Measurements from ENCODE around the gene TSPO.

Gene TSPO

DNA sequence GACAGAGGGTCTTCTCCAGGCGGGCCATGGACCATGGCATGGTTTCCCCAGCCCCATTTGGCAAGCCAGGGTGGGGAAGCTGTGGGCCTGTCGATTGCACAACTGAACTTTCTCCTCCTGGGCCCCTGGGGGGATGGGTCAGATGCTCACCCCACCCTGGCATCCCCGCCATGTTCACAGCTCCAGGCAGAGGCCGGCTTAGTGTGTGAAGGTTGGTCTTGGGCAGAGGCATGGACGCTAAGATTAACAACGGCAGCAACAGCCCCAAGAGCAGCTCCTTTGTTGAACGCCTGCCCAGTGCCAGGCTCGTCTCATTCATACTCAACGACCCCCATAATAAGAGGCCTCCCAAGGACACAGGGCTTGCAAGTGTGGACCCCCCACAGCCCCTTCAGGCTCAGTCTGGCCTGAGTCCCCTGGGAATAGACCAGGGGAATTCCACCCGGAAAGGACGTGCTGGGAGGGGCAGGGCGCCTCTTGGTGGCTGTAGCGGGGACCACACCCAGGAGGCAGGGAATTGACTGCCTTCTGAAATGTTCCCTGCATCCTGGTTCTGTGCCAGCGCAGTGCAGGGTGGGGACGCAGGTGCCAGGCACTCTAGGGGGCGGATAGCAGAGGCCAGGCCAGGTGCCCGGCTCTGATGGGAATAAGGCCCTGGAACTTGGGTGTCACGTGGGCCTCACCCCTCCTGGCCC, 8.3 kb downstream of the TSPO start:
- DNase-seq, result no peak

DNA sequence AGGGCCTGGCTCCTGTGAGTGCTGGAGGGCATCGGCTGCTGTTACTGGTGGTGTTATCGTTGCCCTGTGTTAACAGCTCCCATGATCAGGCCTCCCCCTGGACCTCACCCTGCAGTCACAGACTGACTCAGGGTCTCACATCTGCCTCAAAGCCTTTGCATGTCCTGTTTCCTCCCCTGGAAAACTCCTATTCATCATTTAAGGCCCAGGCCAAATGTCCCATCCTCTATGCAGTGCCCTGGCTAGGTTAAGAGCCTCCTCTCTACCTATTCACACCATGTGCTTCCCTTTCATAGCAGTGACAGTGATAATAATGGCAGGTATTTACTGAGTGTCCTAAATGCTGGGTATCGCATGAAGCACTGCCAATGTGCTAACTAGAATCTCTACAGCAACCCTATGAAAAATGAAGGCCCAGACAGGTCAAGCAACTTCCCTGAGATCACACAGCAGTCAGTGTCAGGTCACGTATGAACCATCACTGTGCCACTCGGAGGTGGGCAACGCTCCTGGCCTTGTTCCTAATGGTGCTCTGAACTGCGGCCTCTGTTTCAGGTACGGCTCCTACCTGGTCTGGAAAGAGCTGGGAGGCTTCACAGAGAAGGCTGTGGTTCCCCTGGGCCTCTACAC, 9.3 kb downstream of the TSPO start:
- no peak for DNase-seq

DNA sequence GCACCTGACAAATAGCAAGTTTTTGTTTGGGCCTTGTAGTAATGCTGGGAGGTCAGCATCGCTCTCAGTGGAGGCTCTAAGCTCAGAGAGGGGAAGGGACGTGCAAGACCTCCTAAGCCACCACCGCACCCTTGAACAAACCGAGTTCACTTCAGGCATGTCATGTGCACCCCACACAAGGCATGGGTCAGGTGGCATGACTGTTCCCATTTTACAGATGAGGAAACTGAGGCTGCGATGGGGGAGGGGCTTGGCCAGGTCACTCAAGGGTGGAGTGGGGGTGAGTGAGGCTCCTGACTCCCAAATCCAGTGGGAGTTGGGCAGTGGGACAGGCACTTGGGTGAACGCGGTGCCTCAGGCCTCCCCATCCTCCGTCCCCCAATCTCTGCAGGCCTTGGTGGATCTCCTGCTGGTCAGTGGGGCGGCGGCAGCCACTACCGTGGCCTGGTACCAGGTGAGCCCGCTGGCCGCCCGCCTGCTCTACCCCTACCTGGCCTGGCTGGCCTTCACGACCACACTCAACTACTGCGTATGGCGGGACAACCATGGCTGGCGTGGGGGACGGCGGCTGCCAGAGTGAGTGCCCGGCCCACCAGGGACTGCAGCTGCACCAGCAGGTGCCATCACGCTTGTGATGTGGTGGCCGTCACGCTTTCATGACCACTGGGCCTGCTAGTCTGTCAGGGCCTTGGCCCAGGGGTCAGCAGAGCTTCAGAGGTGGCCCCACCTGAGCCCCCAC, 11.2 kb downstream of the TSPO start:
- no peak for DNase-seq

DNA sequence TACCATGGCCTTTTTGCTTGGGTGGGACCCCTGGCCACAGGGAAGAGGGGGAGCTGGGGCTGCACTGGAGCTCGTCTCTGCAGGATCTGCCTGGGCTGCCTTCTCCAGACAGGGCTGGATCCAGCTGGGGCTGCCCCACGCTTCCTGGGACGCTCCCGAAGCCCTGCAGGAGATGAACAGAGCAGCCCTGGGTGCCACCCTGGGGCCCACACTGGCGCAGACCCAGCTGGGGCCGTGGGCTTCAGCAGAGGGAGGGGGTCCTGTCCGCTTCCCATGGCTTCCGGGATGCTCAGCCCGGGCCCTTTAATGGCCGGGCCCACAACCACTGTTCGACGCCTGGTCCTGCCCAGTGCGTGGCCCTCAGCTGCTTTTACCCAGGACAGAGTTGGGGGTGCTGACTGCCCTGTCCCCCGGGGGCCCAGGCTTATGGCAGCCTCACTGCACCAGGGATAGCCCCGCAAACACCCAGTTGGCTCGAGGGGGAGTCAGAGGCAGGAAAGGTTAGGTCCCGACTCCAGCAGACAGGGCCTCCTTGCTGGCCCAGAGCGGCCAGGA, 12.0 kb downstream of the TSPO start:
- DNase-seq, result no peak

DNA sequence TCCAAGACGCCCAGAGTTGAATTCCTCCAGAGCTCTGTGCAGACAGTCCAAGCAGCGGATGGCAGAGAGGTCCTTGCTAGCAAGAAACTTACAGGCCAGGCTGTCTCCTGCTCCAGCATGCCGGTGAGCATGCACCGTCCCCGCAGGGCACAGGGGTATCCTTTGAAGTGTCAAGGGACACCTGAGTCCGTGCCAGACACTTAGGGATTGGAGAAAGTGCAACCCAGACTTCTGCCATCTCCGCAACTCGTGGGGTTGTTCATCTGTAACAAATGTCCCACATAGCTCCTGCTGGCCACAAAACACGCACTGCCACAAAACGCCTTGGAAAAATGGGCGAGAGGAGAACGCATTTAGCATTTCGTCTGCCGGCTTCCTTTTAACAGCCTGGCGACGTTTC, 13.3 kb downstream of the TSPO start:
- no peak for DNase-seq

DNA sequence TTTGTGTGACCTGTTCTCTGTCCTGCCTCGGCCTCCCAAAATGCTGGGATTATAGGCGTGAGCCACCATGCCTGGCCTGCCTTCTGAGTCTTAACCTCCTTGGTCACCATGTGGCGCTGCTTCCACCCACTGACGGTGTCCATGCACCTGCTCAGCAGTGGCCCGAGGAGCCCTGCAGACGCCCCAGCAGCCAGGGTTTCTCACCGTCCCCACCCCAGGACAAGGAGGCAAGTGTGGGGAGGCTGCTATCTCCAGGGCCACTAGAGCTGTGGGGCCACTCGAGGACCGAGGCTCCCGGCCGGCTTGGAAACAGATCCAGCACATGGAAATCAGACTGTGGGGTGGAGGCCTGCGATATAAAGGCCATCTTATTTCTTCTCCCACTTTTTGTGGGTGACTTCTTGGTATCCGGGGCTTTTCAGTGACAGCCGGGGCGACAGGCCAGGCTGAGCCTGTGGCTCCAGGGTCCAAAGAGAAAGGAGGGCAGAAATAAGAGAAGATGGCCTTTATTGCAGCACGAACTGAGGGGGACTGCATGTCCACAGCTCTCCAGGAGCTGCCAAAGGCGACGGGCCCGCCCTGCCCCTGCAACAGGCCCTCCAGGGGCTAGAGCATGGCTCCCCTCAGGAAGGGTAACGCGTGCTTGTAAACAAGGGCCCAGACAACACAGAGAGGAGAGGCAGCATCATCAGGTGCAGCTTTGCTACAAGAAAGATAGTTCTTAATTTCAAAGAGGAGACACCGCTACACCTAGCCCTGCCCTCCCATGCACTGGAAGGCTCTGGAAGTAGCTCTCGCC, 15.0 kb downstream of the TSPO start:
- DNase-seq, result no peak

DNA sequence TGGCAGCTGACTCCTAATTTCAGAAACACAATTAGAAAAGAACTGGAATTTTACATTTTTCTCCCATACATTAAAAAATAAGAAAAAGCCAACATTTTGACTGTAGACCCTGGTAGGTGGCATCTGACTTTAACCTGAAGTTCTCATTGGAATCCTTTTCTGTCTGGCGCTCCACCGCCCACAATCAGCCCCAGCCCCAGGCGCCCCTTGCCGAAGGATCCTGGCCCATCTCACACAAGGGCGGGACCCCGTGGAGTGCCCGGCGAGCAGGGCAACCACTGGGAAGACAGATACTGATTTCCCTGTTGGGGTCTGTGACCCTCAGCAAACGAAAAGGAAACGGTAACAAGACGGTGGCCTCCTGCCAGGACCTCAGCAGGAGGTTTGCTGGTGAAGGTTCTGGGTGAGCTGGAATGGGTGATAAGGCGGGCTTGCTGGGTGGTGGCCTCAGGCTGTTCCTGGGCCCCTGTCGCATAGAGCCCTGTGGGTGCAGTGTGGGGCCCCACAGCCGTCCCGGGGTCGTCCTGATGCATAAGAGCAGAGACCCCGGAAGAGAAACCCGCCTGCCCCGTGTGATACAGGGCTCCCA, 15.7 kb downstream of the TSPO start:
- DNase-seq, result no peak

DNA sequence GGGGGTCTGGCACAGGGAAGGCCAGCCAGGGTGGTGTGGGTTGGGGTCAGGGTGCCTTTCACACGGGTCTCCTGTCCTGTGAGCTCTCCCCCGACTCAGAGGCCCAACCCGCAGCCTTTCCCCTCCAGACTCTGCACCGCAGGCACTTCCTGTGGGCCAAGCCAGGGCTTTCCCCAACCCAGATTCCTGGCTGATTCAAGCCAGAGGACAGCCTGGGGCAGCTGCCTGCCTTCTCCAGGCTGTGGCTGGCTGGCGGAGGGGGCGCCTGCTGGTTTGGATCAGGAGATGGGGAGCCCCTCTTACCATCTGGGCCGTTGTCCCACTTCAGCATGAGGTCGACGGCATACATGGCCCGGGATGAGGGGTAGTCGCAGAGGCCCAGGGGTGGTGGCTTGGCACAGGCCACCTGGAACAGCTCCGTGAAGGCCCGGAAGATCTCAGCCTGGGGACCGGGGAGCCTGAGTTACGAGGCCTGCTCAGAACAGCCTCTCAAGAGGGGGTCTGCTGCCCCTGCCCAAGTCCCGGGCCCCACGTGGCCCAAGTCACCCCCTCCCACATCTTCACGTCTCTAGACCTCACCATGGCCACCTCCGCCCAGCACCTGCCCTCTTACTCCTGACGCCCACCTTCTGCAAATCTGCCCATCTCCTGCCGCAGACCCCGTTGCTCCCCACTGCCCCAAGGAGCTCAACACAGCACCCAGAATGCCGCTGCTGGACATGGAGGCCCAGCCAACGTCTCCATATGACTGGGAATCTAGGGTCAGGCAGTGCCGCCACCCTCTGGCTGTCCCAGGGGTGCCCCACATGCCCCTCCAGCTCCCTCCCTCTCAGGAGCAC, 17.3 kb downstream of the TSPO start:
- DNase-seq, result no peak

DNA sequence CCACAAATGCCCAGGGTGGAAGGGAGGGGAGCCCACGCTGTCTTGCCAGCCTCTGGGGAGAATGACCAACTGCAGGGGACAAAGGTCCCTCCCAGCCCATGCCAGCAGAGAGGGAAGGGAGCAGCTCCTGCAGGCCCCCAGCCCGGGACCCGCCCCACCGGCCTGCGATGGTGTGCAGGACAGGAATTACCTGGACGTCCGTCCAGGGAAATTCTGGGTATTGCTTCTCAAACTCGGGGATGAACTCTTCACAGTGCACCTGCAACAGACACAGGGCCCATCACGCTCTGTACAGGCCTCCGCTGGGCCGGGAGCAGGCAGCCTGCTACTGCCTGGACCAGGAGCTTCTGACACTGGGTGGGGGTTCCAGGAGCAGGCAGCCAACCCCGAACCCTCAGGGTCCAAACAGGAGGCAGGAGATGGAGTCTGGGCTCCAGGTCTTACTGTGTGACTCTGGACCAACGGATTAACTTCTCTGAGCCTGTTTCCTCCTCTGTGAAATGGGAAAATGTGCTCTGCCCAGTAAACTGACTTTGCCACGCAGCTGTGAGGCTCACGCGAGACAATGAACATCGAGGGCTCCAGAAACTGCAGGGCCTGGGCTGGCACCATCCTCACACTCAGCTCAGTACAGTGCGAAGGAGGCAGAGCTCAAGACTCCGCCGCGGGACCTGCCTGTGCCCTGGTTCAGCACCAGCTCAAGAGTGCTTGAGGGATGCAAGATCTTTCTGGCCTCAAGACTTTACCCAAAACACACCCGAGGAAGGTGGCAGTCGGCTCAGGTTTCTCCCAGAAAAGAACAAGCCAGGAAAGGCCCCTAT, 18.2 kb downstream of the TSPO start:
- no peak for DNase-seq

DNA sequence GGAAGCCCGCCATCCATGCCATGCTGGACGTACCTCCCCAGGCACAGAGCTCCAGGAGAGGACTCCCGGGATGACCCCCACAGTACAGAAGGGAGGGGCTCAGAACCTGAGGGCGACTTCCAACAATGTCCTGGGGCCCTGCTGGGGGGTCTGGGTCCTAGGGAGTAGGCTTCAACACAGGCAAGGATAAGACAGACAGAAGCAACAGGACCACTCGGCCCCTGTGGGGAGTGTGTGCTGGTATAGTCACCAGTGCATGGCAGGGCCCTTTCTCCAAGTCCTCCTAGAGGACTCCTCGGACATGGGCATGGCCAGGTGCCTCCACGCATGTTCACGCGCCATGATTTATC, 18.7 kb downstream of the TSPO start:
- no peak for DNase-seq

DNA sequence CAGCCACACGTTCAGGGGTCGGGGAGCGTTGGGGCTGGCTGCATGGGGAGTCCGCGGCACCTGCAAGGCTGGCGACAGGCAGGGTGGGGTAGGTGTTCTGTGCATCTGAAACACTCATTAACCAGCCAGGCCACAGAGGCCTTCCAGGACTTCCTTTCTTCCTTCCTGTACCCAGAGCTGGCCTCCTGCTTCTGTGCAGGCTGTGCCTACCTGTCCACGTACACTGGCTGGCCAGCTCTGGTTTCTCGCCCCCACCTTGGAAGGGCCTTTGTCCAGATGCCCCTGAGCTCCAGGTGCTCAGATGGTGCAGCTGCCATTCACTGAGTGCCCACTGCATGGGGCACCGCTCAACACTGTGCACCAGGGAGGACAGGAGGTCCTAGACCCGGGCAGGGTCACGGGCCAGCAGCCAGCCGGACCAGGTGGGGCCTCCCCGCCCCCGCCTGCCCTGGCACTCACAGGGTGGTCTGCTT, 19.7 kb downstream of the TSPO start:
- DNase-seq, result no peak

DNA sequence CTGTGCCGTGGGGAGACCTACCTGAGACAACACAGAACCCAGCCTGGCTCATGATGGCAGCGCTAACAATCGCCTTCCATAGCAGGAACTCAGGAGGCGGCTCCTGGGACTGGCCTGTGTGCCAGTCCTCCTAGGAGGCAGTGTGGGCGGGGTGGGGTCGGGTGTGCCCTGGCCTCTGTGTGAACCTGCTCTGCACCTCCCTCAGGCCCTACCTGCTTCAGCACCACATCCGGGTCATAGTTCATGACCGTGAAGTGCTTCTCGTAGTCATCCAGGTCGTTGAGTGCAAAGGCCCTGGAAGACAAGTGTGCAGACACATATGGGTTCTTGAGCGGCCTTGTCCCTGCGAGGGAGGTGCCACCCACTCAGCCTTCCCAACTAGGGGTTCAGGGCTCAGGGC, 20.2 kb downstream of the TSPO start:
- no peak for DNase-seq

DNA sequence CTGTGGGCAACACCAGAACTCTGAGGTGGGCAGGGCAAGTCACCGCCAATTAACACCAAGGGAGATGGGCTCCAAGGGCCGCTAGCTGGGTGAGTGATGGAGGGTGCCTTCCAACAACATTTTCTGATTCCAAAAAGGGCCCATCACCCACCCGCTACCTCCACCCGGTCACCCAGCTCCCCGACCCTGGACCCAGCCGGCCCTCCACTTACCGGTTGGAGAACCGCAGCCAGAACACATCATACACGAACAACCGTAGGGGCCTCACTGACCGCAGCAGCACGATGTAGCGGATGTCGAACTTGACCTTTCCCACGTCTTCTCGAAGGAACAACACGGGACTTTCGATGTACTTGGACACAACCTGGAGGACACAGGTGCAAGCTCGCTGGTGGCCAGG, 20.8 kb downstream of the TSPO start:
- DNase-seq, result no peak

DNA sequence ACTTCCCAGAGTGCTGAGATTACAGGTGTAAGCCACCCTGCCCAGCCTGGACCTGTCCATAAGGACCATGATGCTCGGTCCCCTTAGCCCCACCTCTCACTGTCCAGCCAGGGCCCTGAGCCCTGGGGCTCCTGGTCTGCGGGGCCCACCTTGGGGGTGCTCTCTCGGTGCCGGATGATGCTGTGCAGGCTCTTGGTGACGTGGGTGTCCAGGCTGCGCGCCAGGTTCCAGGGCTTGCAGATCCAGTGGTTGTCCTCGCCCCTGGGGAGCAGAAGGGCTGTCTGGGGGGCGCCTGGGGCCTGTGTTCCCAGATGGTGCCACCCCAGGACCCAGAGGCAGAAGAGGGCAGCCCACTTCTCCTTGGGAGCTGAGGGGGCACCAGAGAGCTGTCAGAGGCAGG, 22.2 kb downstream of the TSPO start:
- DNase-seq, result no peak

DNA sequence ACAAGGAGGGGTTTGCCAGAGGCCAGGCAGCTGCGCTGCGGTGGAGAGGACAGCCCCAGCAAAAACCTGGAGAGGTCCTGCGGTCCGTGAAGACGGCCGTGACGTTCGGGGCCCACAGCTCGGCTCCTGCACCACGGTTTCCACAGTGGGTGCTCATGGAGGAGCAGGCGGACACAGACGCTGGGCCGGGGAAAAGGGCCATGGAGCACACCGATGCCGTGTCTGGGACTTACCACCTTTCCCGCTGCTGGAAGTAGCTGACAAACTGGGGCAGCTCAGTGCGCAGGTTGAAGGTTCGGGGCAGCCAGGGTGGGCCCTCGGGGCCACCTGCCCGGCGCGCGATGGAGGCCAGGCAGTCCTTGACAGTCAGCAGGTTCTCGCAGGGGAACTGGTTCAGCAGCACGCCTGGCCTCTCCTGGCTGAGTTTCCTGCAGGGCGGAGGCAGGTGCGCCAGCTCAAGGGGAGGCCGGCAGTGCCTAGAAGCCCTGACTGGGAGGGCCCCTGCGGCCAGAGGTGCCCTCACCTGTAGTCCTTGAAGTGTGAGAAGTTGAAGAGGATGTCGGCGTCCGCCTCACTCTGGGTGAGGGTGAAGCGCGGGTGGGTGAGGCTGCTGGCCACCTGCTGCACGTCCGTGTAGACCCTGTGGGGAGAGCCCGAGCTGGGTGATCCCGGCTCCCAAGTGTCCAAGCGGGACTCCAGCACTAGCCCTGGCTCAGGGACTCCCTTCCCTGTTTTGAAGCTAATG, 22.8 kb downstream of the TSPO start:
- DNase-seq, result no peak

DNA sequence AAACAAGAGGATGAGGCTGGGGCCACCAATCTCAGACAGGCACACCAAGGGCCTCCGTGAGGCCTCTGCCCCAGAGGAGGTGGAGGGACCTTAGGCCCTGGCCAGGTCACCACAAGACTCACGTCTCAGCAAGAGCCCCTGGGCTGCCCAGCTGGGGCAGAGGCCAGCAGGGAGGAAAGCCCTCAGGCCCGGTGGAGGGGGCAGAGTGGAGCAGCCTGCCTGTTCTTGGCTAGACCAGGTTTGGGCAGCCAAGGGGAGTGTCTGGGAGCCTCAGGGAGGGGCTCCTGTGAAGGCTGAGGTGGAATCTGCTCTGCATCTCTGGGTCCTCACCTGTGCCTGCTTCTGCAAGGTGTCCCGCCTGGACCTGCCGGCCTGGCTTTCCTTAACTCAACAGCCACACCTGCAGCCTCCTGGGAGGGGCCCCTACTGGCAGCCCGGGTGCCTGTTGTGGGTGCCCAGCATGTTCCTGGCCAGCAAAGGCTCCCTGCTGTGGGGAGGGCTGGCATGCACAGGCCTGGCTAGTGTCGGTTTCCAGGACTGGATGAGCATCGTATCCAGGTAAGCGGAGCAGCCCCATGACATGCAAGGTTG, 23.7 kb downstream of the TSPO start:
- DNase-seq, result no peak

DNA sequence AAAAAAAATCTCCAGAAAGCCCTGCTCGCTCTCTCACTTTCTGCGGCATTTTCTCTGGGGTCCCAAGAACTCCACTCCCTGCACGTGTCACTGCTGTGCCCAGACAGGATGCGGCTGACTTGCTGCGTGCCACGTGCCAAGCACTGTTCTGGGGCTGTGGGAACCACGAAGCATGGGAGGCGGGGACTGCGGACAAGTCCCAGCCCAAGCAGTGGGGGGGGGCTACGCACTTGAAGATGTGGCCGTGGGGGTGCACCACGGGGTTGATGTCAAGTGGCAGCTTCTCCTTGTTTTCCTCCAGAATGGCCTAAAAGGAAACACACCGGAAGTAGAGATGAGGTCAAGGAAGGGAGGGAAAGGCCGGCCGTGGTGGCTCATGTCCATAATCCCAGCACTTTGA, 24.7 kb downstream of the TSPO start:
- DNase-seq, result no peak

DNA sequence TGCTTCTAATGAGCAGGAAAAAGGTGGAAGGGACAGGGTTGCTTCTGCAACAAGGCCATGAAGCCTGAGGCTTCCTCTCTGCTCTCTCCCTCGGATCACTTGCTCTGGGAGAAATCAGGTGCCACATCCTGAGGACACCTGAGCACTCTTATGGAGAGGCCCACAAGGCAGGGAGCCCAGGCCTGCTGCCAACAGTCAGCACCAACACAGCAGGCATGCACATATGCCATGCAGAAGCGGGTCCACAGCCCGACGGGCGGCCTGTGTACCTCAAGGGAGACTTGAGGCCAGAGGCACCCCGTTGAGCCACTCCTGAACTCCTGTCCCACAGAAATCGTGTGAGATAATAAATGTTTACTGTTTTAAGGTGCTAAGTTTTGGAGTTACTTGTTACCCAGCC, 26.1 kb downstream of the TSPO start:
- DNase-seq, result no peak

DNA sequence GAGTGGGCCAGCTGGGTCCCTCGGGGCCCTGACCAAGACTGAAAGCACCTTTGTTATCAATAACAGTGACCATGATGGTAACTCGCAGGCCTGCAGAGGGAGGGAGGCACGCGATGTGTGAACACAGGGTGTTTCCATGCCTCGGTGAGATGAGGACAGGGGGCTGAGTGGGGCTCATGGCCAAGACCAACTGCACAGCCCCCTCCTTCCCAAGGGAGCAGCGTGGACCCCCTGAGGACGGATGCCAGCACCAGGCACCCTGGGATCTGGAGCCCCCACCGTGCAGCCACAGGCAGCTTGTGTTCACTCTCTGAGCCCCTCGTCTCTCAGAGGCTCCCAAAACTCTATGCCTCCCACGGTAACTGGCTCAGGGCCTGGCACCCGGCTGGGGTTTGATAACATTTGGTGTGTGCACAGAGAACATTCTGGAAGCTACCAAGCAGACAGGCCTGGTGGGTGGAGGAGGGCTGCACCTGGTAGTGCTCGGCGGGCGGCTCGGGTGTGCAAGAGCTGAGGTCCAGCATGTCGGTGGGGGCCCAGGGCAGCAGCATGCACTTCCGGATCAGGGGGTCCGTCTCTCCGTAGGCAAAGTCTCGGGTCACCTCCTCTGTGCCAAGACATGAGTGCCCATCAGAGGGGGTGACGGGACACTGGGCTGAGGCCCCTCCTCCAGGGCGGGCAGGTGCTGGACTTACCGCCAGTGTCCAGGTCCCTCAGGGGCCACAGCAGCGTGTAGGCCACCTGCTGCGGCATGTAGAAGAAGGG, 28.0 kb downstream of the TSPO start:
- no peak for DNase-seq
